ENCODE data around the gene UIMC1.

UIMC1 gene

DNA sequence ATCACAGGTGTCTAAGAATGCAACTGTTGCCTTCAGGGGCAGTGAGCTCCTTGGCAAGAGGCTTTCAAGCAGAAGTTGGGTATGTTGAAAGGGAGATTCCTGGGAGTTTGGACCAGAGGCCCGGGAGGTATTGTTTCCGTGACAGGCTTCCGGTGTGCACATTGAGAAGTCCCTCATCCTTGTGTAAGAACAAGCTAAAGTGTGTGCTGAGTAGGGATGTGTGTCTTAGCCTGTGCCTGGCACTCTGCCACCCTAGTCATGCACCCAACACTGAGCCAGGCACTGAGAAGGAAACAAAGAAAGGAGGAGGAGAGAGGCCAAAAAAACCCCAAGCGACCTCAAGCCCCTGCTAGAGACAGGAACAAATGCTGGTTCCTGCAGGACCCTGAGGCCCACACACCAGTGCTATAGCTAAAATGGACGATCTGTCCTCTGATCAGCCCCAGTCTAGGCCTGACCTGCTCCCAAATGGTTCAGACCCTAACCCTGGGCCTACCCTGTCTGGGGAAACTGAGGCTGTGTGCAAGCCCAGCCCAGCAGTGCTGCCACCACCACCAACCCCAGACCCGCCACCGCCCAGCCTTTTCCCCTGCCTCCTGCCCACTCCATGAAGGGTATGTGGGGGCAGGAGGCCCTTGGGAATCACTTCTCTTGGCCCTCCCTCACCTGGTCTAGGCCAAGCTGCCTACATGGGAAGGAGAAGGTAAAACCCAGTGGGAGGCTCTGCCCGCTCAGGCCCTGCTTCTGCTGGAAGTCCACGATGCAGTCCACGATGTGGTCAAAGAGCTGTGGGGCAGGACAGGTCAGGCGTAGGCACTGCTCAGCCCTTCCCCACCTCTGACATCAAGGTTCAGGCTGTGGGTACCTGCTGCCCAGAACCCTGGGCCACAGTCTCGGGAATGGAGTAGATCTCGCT is 120.0 kb downstream of the UIMC1 start:
- no peak for DNase-seq (ENCODE audit: low read depth in 2 of 3, low spot score in 2 of 3)

DNA sequence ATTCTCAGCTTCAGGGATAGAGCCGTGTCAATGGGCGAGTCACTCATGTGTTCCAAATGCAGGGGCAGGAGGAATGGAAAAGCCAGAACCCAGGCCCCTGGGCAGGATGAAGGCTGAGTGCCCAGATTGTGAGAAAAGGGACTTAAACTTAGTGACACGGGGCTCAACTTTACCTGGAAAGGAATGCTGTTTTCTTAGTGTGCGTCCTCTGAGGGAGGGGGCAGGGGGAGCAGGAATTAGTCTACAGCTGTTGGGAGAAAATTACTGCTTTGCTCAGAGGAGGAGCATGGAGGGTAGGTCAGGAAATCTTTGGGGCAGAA is 122.0 kb downstream of the UIMC1 start:
- no peak for DNase-seq (ENCODE audit: low read depth in 2 of 3, low spot score in 2 of 3)

DNA sequence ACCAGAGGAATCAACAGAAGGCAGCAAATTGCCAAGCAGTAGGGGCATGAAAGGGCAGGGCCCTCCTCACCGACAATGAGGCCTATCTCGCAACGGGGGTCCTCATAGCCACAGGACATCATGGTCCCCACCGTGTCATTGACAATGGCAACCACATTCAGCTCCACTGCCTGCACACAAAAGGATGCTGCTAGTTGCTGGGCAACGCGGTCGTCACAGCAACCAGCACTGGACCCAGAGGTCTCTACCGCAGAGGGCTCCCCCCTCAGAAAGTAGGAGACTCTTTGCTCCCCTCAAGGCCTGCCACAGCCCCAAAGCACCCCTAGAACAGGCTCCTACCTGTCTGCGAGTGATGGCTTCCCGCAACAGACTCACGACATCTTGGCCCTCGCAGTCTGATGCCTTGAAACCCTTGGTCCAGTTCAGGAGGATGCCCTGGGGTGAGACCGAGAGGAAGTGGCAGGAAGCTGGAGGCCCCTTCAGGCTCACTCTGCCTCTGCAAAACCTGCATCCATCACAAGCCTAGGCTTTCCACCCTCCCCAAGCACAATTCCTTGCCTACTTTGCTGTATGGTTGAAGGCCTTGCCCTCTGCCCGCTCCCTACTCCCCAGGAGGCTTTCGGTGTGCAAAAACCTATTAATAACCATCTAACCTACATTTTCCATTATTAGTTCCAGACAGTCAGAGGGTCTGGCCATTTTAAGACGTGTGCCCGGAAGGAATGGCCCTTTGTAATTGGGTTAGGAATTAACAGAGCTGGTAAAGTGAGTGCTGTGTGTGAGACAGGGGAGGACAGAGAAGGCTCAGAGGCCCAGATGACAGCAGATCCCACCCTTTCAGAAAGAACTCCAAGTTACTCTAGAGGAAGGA is 122.6 kb downstream of the UIMC1 start:
- no peak for DNase-seq (ENCODE audit: low read depth in 2 of 3, low spot score in 2 of 3)

DNA sequence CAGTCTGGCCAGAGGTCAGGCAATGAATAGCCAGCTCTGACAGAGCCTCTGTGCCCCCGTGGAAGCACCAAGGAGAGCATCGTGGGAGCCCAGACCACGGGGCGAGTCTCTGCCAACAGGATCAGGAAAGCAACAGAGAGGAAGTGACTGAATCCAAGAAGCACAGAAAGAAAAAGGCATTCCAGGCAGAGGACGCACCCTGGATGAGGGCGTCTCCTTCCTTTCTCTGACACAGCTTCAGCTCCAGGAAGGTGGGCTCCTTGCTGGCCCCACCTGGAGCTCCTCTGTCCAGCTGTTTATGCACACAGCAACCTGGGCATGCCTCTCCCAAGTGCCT is 124.0 kb downstream of the UIMC1 start:
- DNase-seq (ENCODE audit: low read depth in 2 of 3, low spot score in 2 of 3), result no peak

DNA sequence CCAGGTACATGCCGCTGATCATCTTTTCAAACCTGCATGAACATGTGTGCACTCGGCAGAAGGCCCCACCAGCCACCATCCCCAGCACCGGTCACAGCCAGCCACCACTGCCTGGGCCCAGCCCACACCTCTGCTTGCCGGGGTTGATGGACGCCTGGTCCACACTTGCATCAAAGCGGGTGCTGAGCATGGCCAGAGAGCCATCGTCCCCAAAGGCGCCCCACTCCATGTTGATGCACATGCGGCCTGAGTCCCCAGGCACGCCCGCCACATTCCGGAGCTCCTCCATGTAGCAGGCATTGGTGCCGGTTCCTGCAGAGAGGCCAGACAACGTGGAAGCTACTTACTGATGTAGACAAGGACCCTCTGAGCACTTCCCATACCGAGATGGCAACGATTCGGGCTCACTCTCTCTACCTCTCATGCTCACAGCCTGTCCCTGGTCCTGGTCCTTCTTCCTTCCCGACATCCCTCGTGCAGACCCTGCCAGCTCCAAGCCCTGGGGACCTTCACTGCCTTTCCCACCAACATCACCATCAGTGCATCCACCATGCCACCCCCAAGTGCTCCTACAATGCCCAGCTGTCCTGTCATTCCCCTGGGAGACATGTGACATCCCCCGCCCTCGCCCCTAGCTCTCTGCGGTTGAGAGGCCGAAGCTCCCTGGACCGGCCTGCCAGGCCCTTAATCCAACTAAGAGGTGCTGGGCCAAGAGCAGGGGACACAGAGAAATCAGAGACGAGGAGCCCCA is 124.6 kb downstream of the UIMC1 start:
- DNase-seq (ENCODE audit: low read depth in 2 of 3, low spot score in 2 of 3), result no peak

DNA sequence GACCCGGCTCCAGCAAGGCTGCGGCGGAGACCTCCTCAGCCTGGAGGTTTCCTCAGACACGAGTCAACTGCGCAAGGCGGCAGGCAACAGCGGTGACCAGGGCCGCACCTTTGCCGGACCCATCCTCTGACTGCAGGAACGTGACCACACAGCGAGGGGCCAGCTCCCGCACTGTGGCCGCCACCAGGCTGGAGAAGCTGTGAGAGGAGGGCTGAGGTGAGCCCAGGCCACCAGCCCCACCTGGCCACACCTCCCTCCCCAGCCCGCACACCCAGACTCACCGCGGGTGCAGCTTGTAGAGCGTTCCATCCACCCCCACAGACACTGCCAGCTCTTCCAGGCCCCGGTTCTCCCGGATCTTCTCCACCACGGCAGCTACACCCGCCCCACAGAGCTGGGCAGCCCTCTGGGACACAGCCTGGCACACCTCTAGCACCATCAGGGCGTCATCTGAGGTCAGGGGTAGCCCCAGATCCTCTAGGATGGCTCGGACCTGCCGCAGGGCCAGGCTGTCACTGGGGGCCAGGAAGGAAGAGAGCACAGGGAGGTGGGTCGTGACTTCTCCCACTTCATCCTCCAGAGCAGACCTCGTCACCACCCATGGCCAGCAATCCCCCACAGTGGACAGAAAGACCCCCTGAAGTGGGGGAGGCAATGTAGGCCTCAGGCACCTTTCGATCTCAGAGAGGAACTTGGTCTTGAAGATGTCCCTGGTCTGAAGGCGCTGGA is 125.4 kb downstream of the UIMC1 start:
- DNase-seq (ENCODE audit: low read depth in 2 of 3, low spot score in 2 of 3), result no peak

DNA sequence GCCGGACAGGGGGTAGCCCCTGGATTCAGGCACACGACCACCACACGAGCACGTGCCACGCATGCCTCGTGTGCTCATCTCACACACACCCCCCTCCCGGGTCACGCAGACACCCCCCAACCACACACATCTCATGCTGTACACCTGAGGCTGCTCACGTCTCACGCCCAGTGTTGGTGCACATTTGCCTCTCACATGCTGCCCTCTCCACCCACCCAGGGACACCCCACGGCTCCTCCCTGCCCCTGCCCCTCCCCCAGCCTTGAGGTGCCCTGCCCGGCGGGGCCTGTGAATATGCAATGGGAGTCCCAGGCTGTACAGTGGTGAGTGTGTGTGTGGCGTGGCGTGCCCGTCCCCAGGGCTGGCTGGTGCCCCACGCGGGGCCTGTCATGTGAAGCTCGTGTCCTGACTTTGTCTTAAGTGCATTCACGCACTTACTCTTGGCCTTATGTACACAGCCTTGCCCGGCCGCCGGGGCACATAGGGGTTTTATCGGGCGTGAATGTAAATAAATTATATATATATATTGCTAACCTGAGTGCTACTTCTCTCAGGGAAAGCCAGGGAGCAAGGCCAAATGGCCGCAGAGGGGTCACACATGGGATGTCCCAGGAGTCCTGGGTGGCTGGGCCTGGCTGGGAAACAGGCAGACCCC is 126.1 kb downstream of the UIMC1 start:
- no peak for DNase-seq (ENCODE audit: low read depth in 2 of 3, low spot score in 2 of 3)

DNA sequence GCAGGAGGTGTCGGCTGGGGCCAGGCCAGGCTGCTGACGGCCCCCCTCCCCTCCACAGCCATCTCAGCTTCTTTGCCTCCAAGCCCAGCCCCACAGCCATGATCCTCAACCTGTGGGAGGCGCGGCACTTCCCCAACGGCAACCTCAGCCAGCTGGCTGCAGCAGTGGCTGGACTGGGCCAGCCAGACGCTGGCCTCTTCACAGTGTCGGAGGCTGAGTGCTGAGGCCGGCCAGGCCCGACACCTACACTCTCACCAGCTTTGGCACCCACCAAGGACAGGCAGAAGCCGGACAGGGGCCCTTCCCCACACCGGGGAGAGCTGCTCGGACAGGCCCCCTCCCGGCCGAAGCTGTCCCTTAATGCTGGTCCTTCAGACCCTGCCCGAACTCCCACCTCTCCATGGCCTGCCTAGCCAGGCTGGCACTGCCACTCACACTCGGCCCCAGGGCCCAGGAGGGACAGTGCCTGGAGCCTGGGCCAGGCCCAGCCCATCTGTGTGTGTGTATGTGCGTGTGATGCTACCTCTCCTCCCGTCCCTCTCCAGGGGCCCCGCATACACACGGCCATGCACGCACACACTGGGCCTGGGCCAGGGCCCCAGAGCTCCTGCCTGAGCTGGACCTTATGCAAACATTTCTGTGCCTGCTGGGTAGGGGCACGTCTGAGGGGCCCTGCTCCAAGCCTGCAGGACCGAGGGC is 126.8 kb downstream of the UIMC1 start:
- DNase-seq (ENCODE audit: low read depth in 2 of 3, low spot score in 2 of 3), result no peak

DNA sequence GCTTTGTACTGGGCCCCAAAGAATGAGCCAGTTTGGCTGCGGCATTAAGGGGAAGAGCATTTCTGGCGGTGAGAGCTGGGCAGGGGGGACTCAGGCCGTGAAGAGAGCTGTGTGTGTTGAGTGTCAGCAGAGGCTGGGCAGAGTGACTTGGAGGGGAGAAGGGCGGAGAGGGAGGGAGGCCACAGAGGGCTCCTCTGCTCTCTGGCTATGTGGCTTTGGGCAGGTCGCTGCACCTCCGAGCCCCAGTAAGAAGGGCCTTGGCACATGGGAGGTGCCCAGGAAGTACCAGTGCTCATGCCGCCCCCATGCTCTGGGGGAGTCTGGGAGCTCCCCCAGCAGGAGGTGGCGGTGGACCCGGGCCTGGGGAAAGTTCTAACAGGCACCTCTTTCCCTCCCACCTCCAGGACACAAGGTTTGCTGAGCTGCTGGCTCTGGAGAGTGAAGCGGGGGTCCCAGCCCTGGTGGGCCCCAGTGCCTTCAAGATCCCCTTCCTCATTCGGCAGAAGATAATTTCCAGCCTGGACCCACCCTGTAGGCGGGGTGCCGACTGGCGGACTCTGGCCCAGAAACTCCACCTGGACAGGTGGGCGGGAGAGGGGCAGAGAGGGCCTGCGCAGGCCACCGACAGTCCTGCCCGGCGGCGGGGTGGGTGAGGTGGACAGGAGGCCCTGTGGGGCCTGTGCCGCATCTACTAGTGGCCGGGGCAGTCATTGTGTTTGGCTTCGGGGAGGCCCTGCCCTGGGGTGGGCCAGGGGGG is 127.5 kb downstream of the UIMC1 start:
- no peak for DNase-seq (ENCODE audit: low read depth in 2 of 3, low spot score in 2 of 3)

DNA sequence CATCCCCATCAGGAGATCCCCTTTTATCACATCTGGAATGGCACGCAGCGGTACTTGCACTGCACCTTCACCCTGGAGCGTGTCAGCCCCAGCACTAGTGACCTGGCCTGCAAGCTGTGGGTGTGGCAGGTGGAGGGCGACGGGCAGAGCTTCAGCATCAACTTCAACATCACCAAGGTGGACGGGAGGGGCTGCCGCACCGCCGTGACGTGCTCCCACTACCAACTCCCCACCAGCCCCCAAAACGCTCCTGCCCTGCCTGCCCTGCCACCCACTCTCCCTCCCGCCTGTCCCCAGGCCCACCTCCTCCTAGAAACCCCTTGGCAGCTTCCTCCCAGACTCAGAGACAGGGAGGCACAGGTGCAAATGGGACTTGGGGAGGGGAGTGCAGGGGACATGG is 128.1 kb downstream of the UIMC1 start:
- no peak for DNase-seq (ENCODE audit: low read depth in 2 of 3, low spot score in 2 of 3)

DNA sequence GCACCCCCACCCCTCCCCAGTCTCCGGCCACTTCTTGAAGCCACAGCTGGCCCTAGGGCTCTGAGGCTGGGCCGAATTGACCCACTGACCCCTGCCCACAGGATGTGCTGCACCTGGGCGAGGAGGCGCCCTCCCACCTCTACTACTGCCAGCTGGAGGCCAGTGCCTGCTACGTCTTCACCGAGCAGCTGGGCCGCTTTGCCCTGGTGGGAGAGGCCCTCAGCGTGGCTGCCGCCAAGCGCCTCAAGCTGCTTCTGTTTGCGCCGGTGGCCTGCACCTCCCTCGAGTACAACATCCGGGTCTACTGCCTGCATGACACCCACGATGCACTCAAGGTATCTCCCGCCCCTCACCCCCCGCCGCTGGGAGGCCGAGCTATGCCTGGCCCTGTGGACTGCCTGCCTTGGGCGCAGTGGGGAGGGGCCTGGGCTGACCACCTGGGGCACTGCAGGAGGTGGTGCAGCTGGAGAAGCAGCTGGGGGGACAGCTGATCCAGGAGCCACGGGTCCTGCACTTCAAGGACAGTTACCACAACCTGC is 128.7 kb downstream of the UIMC1 start:
- no peak for DNase-seq (ENCODE audit: low read depth in 2 of 3, low spot score in 2 of 3)

DNA sequence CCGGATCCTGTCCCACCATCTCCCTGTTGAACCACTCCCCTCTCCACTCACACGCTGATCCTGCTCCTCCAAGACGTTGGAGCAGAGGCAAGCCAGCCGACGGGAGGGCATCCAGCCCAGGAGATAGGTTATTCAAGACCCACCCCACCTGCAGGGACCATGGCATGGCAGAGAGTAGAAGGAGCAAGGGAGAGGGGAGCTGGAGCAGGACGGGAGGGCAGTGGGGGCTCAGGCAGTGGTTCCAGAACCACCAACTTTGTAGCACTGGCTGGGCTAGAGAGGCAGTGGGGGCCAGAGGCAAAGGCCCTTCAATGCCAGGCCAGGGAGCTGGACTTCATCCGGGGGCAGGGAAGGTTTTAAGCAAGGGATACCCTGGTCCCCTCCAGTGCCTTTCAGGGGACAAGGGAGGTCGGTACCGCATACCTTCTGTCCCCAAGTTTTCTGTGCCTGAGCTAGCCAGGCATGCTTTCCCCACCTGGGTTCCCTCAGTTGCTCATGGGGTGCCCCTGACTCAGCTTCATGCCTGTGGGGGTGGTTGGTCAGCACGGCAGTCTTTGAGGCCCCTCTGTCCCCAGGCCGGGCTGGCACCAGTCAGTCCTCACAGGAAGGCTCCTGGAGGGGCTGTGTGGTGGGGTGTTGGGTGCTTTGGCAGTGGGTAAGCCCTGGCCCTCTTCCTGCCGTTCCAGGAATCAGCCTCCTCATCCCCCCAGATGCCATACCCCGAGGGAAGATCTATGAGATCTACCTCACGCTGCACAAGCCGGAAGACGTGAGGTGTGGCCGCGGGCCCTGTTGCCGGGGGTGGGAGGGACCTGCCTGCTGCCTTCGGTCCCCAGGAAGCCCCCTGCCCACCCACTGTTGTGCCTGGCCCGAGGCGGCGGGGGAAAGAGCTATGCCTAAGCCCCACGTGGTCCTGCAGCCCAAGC is 129.8 kb downstream of the UIMC1 start:
- no peak for DNase-seq (ENCODE audit: low read depth in 2 of 3, low spot score in 2 of 3)

DNA sequence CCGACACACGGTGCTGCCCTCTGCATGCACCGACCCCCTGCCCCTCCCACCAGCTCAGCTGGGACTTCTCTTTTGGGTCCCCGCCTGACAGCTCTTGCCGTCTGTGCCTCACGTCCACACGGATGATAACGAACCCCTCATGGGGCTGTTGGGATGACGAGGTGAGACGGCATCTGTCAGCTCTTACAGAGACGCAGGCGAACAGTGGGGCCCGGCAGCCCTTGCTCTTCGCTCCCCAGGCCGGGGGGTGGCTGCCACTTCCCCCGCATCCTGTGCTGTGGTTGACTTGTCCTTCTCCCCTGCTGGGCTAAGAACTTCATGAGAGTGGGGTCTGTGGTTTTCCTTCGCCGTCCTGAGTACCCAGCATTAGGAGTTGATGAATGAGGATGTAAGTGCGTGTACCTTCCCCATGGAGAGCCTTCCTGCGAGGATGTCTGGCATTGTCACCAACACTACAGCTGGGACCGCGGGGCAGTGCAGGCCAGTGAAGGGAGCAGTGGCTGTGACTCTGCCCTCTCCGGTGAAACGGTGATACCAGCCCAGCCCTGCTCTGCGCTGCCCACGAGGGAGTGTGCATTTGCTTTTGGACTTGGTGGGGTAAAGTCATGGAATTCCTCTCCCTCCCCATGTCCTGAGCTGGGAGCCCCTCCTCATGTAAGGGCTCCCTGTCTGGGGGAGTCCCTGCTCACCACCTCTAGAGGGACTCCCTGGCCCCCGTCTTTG is 130.6 kb downstream of the UIMC1 start:
- DNase-seq (ENCODE audit: low read depth in 2 of 3, low spot score in 2 of 3), result no peak

DNA sequence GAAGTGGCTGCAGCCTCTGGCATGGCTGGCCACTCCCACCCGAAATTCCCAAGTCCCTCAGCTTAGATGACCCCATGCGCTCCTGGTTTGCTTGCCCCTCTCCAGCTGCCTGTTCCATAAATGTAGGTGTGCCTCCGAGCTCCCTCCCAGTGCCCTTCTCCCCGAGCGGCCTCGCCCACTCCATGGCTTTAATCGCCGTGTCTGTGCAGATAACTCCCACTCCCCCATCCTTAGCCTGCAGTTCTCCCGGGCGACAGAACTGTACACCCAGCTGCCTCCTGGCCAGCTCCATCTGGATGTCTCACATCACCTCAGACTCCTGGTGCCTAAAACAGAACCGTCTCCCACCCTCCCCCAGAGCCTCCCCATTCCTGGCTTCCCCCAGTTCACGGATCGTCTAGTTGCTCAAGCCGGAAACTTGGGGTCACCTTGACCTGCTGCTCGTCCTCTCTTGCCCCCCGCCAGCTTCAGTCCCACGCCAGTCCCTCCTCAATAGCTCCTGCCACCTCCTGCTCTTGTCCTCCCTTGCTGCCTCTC is 131.5 kb downstream of the UIMC1 start:
- no peak for DNase-seq (ENCODE audit: low read depth in 2 of 3, low spot score in 2 of 3)

DNA sequence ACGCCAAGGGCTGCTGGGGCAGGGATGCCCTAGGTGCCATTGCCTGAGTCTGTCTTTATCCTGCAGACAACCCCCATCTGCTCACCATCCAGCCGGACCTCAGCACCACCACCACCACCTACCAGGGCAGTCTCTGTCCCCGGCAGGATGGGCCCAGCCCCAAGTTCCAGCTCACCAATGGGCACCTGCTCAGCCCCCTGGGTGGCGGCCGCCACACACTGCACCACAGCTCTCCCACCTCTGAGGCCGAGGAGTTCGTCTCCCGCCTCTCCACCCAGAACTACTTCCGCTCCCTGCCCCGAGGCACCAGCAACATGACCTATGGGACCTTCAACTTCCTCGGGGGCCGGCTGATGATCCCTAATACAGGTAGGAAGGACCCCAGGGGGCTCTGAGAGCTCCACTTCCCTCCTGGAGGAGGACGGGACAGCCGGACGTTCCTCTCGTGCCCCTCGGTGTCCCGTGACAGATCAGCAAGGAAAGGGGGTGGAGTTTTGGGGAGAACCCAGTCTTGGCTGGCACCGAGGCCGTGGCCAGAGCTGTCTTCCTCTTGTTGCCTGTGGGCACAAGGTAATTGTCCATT is 132.3 kb downstream of the UIMC1 start:
- no peak for DNase-seq (ENCODE audit: low read depth in 2 of 3, low spot score in 2 of 3)

DNA sequence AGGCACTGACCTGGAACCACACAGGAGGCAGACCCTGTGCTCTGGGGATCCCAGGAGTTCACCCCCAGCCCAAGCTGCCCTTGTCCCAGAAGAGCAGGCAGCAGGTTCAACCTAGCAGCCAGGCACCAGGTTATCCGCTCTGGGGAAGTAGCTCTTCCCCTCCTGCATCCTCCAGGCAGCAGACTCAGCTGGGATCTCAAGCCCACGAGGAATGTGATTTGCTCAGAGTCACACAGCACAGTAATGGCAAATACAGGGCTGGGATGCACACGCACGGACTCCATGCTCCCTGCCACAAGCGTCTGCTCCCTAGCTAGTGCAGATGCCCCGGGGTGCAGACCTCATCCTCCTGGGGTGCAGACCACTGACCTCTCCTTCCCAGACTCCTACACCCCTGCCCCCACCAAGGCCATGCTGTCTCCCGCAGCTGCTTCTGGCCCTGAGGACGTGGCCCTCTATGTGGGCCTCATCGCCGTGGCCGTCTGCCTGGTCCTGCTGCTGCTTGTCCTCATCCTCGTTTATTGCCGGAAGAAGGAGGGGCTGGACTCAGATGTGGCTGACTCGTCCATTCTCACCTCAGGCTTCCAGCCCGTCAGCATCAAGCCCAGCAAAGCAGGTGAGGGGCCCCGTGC is 132.9 kb downstream of the UIMC1 start:
- no peak for DNase-seq (ENCODE audit: low read depth in 2 of 3, low spot score in 2 of 3)
